ENCODE measurements around the gene USP8. TPM values are rescaled to one million over a fixed set of nuclear protein-coding genes. Genes with fewer than 3 reads are reported as not detected.

USP8 gene
- total and polyA plus RNA-seq, 3 donors from 2014 or later: 25.0 to 81.7 (median 76.6) TPM

DNA sequence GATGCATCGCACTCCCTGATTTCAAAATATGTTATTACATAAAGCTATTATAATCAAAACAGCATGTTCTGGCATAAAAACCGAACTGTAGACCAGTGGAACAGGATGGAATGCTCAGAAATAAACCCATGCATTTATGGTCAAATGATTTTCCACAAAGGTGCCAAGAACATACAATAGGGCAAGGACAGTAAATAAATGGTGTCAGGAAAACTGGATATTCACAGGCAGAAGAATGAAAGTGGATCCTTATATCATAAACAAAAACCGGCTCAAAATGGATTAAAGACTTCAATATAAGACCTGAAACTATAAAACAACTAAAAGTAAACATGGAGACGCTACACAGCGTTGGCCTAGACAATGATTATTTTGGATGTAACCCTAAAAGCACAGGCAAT is 99.6 kb downstream of the USP8 start:
- intact Hi-C loops (cut with DNase I; ENCODE audit: low total_unique reads): no loop called here
- TF ChIP-seq, protein P1, sequence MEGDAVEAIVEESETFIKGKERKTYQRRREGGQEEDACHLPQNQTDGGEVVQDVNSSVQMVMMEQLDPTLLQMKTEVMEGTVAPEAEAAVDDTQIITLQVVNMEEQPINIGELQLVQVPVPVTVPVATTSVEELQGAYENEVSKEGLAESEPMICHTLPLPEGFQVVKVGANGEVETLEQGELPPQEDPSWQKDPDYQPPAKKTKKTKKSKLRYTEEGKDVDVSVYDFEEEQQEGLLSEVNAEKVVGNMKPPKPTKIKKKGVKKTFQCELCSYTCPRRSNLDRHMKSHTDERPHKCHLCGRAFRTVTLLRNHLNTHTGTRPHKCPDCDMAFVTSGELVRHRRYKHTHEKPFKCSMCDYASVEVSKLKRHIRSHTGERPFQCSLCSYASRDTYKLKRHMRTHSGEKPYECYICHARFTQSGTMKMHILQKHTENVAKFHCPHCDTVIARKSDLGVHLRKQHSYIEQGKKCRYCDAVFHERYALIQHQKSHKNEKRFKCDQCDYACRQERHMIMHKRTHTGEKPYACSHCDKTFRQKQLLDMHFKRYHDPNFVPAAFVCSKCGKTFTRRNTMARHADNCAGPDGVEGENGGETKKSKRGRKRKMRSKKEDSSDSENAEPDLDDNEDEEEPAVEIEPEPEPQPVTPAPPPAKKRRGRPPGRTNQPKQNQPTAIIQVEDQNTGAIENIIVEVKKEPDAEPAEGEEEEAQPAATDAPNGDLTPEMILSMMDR (IDR thresholded peaks at IDR 0.05): no peak
- TF ChIP-seq POLR2A (IDR thresholded peaks at IDR 0.05): no peak
- Histone ChIP-seq H3K27me3 (no peaks in the 10 kb centered on the region), H3K9me3 (no peaks in the 10 kb centered on the region), H3K4me1 (no peaks in the 10 kb centered on the region), H3K36me3 (ENCODE audit: low read depth, missing control alignments) (no peaks in the 10 kb centered on the region), H3K27ac (no peak overlapping the region), H3K4me3 (no peak overlapping the region)
- no peak for DNase-seq
- 63 to 65% methylated on average over 5 of the region's 5 CpGs for WGBS, 2 donors

DNA sequence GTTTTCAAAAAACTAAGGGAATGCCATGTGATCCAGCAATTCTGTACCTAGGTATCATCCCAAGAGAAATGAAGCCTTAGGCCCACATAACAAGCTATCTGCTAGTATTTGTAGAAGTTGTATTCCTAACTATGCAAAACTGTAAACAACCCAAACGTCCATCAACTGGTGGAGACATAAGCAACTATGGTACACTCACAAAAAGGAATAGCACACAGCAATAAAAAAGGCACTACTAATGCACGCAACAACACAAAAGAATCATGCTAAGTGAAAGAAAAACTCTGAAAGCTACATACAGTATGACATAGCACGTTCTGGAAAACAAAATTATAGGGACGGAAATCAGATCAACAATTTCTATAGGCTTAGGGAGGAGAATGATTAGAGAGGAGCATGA is 107.0 kb downstream of the USP8 start:
- Histone ChIP-seq H3K36me3 (ENCODE audit: low read depth, missing control alignments) (no peaks in the 10 kb centered on the region), H3K4me1 (peaks cover 4% of the 10 kb centered on the region), H3K27me3 (no peaks in the 10 kb centered on the region), H3K4me3 (no peak overlapping the region), H3K9me3 (no peaks in the 10 kb centered on the region), H3K27ac (peak overlapping the region; percentile 2 to 66)
- WGBS, 2 donors: 78 to 83% methylated on average over 4 of the region's 4 CpGs
- intact Hi-C loops (cut with DNase I; ENCODE audit: low total_unique reads): no loop called here
- no peak for DNase-seq
- TF ChIP-seq, protein P1 (IDR thresholded peaks at IDR 0.05): no peak
- TF ChIP-seq POLR2A (IDR thresholded peaks at IDR 0.05): no peak

DNA sequence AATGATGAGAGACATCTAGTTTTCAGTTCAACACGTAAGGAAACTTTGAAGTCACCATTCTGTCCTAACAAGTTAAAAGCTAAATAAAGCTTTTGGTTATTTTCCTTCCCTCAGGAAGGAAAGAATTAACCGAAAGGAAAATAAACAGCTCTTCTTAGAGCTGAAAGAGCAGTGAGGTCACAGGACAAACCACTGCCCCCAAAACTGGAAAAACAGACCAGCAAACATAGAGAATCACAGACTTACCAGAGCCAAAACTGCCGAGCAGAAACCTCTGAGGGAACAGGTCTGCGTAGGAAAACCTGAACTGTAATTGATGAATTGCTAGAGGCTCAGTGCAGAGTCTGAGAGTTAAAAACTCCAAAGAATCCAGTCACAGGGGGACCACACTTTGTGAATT is 107.6 kb downstream of the USP8 start:
- H3K27ac ChIP-seq: peak overlapping the region; percentile 2 to 66
- intact Hi-C loops (cut with DNase I; ENCODE audit: low total_unique reads): no loop called here
- H3K36me3 ChIP-seq (ENCODE audit: low read depth, missing control alignments): no peaks in the 10 kb centered on the region
- no peaks in the 10 kb centered on the region for H3K27me3 ChIP-seq
- H3K4me3 ChIP-seq: no peak overlapping the region
- TF ChIP-seq POLR2A (IDR thresholded peaks at IDR 0.05): no peak
- TF ChIP-seq, protein P1 (IDR thresholded peaks at IDR 0.05): no peak
- H3K9me3 ChIP-seq: no peaks in the 10 kb centered on the region
- DNase-seq: no peak
- peaks cover 4% of the 10 kb centered on the region for H3K4me1 ChIP-seq
- WGBS, 2 donors: 21 to 37% methylated on average over 4 of the region's 4 CpGs

DNA sequence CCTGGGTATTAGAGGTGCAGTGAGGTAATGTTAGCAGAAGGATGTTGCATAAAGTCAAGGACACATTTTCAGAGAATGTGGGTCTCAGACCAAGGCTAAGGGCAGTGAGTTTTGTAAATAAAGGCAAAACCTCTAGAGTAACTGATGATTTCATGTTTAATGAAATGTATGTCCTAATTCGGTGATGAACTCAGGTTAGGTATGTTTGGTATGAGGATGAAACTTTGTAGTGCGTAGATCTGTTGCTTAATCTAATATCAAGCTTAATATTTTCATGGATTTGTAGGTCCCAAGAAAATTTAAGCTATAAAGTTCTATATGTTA is 118.6 kb downstream of the USP8 start:
- Histone ChIP-seq H3K36me3 (ENCODE audit: low read depth, missing control alignments) (no peaks in the 10 kb centered on the region), H3K4me3 (no peak overlapping the region), H3K27me3 (no peaks in the 10 kb centered on the region), H3K4me1 (no peaks in the 10 kb centered on the region), H3K27ac (no peak overlapping the region), H3K9me3 (no peaks in the 10 kb centered on the region)
- no peak for DNase-seq
- 85 to 88% methylated on average over 2 of the region's 2 CpGs for WGBS, 2 donors
- intact Hi-C loops (cut with DNase I; ENCODE audit: low total_unique reads): no loop called here
- TF ChIP-seq POLR2A (IDR thresholded peaks at IDR 0.05): no peak
- TF ChIP-seq, protein P1 (IDR thresholded peaks at IDR 0.05): no peak

DNA sequence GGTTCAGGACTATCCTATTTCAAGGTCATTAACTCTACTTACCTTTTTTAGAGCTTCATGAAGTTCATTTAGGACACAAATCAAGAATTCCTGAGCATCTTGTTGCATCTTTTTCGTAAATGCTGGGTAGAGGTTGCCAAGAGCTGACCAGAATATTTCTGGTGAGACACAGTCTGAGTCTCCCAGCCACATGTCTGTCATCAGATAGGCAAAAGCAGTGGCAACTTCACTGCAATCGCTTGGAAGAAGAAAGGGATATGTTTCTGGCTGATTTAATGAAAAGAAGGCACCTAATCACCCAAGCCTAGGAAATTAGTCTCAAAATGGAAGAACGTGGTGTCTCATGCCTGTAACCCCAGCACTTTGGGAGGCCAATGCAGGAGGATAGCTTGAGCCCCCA is 119.4 kb downstream of the USP8 start:
- Histone ChIP-seq H3K27me3 (no peaks in the 10 kb centered on the region), H3K36me3 (ENCODE audit: low read depth, missing control alignments) (no peaks in the 10 kb centered on the region), H3K27ac (no peak overlapping the region), H3K4me3 (no peak overlapping the region), H3K4me1 (no peaks in the 10 kb centered on the region), H3K9me3 (no peaks in the 10 kb centered on the region)
- intact Hi-C loops (cut with DNase I; ENCODE audit: low total_unique reads): no loop called here
- TF ChIP-seq, protein P1 (IDR thresholded peaks at IDR 0.05): no peak
- TF ChIP-seq POLR2A (IDR thresholded peaks at IDR 0.05): no peak
- no peak for DNase-seq
- WGBS, 2 donors: 91 to 94% methylated on average over 3 of the region's 3 CpGs
